Cardiac muscle cell (in vitro differentiated cells and primary cell): Measurements from ENCODE around the gene ELFN1. TPM values are rescaled to one million over a fixed set of nuclear protein-coding genes. Genes with fewer than 3 reads are reported as not detected.

ENCODE experiments used
- DNase-seq, 2 donors: peaks; one replicate each; pipeline versions ENCODE4 v3.0.0 to v3.0.0-alpha.2; 2010 to 2017; ENCODE audit warnings: low read depth in 1 of 2, low spot score in 1 of 2
- H3K27ac ChIP-seq: fragments of 200-600 bp; sonication (generic); 2 replicates; pipeline ENCODE4 v1.5.1; 2016
- H3K27me3 ChIP-seq: fragments of 200-600 bp; sonication (generic); 2 replicates; pipeline ENCODE4 v1.6.0; 2016; ENCODE audit warnings: control low read depth
- H3K36me3 ChIP-seq: fragments of 200-600 bp; sonication (generic); 2 replicates; pipeline ENCODE4 v1.5.1; 2016; ENCODE audit warnings: control low read depth
- H3K4me1 ChIP-seq: fragments of 200-600 bp; sonication (generic); 2 replicates; pipeline ENCODE4 v1.8.1; 2017; ENCODE audit warnings: low read depth, mild to moderate bottlenecking, mixed run types
- H3K4me3 ChIP-seq: fragments of 200-600 bp; sonication (generic); 2 replicates; pipeline ENCODE4 v1.5.1; 2016; ENCODE audit warnings: mild to moderate bottlenecking
- H3K9me3 ChIP-seq: fragments of 200-600 bp; sonication (generic); 2 replicates; pipeline ENCODE4 v1.5.1; 2017; ENCODE audit warnings: low read depth, mild to moderate bottlenecking, control low read depth
- CTCF ChIP-seq: IDR thresholded peaks from 2 replicates; pipeline ENCODE4 v1.5.1; 2012; ENCODE audit warnings: low read depth, mild to moderate bottlenecking, low read length
- polyA plus RNA-seq: library from polyadenylated mRNA; unstranded; fragments of >200 nt; fragmentation: Nextera tagmentation; extraction: Ambion mirVana; gene quantifications from 2 replicates; pipeline ENCODE4 v1.2.1, GENCODE V29; 2016
- total RNA-seq: library from RNA; depleted of rRNA; stranded (reverse); fragments of >200 nt; gene quantifications from 2 replicates; pipeline ENCODE4 v1.2.3, GENCODE V29; 2016

ELFN1 gene
- total and polyA plus RNA-seq, 2 experiments from 2014 or later, result 8.9 to 51.6 TPM

- peaks cover 4% of the 10 kb centered on the region for H3K36me3 ChIP-seq
- no peak overlapping the region for H3K27ac ChIP-seq
- DNase-seq, result no peak
- H3K9me3 ChIP-seq, result no peaks in the 10 kb centered on the region
- peaks cover 29% of the 10 kb centered on the region for H3K4me1 ChIP-seq
- H3K27me3 ChIP-seq, result no peaks in the 10 kb centered on the region
- no peak overlapping the region for H3K4me3 ChIP-seq
- no peak for TF ChIP-seq CTCF
Measured at GRCh38 chr7:1747004-1747801, 77.1 kb downstream of the ELFN1 start.

- no peaks in the 10 kb centered on the region for H3K9me3 ChIP-seq
- no peak for TF ChIP-seq CTCF
- DNase-seq, result no peak
- H3K27ac ChIP-seq, result peak overlapping the region; percentile 87
- peaks cover 25% of the 10 kb centered on the region for H3K4me1 ChIP-seq
- H3K27me3 ChIP-seq, result no peaks in the 10 kb centered on the region
- H3K36me3 ChIP-seq, result peaks cover 4% of the 10 kb centered on the region
- no peak overlapping the region for H3K4me3 ChIP-seq
Measured at GRCh38 chr7:1748076-1748838, 78.2 kb downstream of the ELFN1 start.

- no peak for DNase-seq
- peaks cover 4% of the 10 kb centered on the region for H3K36me3 ChIP-seq
- H3K4me3 ChIP-seq, result no peak overlapping the region
- H3K27ac ChIP-seq, result peak overlapping the region; percentile 87
- peaks cover 25% of the 10 kb centered on the region for H3K4me1 ChIP-seq
- H3K27me3 ChIP-seq, result no peaks in the 10 kb centered on the region
- no peaks in the 10 kb centered on the region for H3K9me3 ChIP-seq
- no peak for TF ChIP-seq CTCF
Measured at GRCh38 chr7:1748839-1749173, 78.7 kb downstream of the ELFN1 start.

GRCh38 chr7:1749351-1749863, 79.3 kb downstream of the ELFN1 start:
- no peaks in the 10 kb centered on the region for H3K9me3 ChIP-seq
- H3K27ac ChIP-seq, result peak overlapping the region; percentile 87

More at GRCh38 chr7:1749351-1749863, 79.3 kb downstream of the ELFN1 start:
- DNase-seq, result no peak
- Histone ChIP-seq H3K4me1 (peaks cover 25% of the 10 kb centered on the region), H3K27me3 (no peaks in the 10 kb centered on the region), H3K36me3 (peaks cover 4% of the 10 kb centered on the region), H3K4me3 (no peak overlapping the region)
- no peak for TF ChIP-seq CTCF
